AG09309 (cell line): Measurements from ENCODE around the gene ABR.
"Not testable (repeated sequence)": the region's sequence is repeated elsewhere in the genome, so short reads cannot be mapped to it uniquely, and the experiment has no call there.

Experiments
- DNase-seq: peaks from one replicate; pipeline ENCODE4 v3.0.0-alpha.2; 2010; ENCODE audit warnings: low read depth
- H3K4me3 ChIP-seq: 2 replicates; pipeline ENCODE4 v1.5.1; 2011; ENCODE audit warnings: mild to moderate bottlenecking, low read depth, low read length, moderate library complexity; ENCODE audit not compliant: control insufficient read depth
- TF ChIP-seq, protein P1 (sequence below): IDR thresholded peaks from 2 replicates; pipeline ENCODE4 v1.5.1; 2011; ENCODE audit warnings: mild to moderate bottlenecking, low read depth, low read length, inconsistent platforms; ENCODE audit not compliant: insufficient read depth, control insufficient read depth; ENCODE audit errors: missing control alignments

ABR gene

DNA sequence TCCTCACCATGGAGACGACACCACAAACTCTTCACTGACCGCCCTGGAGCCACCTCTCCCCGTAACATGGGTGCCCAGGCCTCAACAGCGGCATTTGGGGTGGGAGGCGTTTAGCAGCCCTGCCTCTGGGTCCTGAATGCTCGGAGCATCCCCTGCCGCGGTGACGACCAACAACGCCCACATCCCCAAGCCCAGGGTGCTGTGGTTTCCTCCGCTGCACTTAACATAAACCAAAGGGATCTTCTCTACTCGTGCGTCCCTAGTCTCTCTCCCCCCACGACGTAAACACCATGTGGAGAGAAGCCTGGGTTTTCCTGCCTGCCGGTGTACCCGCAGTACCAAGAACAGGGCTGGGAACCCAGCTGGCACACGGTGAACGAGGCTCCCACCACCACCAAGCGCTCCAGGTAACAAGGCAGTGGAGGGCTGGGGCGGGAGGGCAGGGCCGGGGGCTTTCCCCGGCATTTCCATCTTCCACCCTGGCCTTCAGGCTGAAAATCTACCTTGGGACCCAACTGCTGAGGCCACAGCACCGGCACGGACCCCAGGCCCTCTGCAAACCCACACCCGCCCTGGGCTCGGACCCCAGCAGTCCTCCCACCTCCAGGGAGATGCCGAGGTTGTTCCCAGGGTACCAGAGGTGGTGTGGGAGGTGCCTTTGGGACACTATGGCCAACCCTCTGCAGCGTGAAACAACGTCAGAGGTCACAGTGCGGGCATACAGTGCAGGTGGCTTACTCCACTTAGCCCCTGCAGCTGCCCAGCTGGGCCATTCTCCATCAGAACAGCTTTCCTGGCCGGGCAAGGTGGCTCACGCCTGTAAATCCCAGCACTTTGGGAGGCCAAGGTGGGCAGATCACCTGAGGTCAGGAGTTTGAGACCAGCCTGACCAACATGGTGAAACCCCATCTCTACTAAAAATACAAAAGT lies 128.5 kb downstream of the ABR start:
- DNase-seq: no peak
- TF ChIP-seq, protein P1, sequence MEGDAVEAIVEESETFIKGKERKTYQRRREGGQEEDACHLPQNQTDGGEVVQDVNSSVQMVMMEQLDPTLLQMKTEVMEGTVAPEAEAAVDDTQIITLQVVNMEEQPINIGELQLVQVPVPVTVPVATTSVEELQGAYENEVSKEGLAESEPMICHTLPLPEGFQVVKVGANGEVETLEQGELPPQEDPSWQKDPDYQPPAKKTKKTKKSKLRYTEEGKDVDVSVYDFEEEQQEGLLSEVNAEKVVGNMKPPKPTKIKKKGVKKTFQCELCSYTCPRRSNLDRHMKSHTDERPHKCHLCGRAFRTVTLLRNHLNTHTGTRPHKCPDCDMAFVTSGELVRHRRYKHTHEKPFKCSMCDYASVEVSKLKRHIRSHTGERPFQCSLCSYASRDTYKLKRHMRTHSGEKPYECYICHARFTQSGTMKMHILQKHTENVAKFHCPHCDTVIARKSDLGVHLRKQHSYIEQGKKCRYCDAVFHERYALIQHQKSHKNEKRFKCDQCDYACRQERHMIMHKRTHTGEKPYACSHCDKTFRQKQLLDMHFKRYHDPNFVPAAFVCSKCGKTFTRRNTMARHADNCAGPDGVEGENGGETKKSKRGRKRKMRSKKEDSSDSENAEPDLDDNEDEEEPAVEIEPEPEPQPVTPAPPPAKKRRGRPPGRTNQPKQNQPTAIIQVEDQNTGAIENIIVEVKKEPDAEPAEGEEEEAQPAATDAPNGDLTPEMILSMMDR: no peak
- no peak overlapping the region for H3K4me3 ChIP-seq

DNA sequence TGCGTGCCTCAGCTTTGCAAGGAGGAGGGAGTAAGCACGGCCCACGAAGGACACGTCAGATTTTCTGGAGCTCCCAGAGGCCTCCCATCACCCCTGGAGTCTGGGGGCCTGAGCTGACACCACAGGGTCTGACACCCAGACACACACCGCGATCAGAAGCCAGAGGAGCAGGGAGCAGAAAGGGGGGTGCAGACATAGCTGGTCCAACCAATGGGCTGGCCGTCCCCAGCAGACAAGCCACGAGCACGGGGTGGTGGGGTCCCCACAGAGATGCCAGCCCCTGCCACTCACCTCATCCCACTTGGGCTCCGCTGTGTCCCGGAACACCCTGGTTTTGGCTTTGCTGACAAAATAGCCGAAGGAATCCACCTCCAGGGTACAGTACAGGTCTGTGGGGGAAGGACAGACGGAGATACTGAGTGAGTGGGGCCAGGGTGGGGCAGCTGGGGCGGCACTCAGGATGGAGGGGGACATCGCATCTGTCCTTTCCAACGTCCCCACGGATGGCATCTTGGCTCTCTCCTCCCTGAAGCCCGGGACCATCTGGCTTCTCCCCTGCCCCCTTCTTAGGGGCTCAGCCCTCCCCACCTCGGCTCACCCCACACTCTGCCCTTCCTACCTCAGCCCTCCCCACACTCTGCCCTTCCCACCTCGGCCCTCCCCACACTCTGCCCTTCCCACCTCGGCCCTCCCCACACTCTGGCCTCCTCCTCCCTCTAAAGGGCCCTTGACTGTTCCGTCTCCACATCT lies 129.4 kb downstream of the ABR start:
- DNase-seq: no peak
- H3K4me3 ChIP-seq: no peak overlapping the region
- TF ChIP-seq, protein P1: no peak

DNA sequence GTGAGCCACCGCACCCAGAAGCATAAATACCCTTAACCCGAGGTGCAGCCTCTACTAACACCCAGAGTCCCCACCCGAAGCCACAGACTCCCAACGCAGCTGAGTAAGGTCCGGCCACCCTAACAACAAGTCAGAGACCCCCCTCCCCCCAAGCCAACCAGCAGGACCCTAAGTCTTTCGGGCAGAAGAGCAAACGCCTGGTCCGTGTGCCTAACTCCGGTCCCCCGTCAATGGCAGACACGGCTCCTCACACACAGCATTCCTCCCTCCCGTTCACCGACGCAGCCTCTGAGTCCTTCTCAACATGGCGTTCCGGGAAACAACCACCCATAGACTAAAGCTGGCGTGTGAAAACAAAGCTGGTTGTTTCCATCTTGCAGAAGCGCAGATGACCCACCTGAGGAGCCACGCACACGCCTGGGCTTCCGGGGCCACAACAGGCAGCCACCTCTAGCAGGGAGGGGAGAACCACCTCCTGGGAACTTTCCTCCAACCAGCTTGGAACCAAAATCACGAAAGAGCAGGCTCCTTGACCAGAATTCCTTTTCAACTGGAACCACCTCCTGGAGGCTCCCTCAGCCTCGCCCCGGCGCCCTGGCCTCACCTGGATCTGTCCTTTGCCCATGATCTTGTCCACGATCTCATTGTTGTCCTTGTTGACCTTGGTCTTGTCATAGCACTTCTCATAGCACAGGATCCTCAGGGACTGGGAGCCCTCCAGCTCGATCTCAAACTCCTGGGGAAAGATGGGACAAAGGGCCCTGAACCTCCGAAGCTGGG lies 130.1 kb downstream of the ABR start:
- DNase-seq: no peak
- TF ChIP-seq, protein P1: no peak
- no peak overlapping the region for H3K4me3 ChIP-seq

DNA sequence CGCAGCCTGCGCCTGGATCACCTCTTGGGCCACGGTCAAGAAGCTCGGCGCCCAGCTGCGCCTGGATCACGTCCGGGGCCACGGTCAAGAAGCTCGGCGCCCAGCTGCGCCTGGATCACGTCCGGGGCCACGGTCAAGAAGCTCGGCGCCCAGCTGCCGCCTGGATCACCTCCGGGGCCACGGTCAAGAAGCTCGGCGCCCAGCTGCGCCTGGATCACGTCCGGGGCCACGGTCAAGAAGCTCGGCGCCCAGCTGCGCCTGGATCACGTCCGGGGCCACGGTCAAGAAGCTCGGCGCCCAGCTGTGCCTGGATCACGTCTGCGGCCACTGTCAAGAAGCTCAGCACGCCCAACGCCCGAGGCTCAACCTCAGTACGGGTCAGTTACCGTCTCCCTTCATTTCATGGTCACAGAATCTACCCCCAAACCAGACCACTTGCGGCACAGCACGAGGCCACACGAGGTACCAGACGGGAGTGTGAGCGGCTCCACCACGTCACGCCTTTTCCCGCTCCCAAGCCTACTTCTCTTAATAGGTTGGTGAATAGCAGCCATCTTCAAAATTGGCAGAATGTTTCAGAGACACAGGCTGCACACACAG lies 131.2 kb downstream of the ABR start:
- not testable (repeated sequence) for H3K4me3 ChIP-seq

DNA sequence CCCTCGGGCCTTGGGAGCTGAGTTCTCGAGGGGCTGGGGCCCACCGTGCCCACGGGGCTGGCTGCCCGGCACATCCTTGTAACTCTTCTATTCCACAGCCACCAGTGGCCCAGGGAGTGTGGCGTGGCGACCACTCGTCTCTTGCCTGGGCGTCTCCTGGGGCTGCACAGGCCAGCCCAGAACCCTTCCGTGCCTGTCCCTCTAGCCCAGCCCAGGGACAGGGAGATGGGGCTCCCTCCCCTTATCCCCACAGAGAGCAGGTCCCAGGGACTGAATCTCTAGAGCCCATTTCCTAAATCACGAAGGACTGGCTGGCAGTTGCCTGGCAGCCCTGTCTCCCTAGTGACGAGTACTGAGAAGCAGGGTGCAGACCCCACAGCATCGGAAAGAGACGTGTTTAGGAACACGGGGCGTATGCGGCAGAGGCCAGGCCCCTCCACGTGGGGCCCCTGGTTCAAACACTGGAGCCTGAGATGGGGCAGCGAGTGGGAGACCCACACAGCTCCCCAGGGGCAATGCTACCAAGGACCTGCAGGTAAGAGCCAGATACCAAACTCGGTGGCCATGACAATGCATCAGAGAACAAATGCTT lies 131.8 kb downstream of the ABR start:
- H3K4me3 ChIP-seq: no peak overlapping the region
- no peak for DNase-seq
- TF ChIP-seq, protein P1: no peak

More for the DNA sequence above, 131.2 kb downstream of the ABR start:
- DNase-seq: not testable (repeated sequence)

DNA sequence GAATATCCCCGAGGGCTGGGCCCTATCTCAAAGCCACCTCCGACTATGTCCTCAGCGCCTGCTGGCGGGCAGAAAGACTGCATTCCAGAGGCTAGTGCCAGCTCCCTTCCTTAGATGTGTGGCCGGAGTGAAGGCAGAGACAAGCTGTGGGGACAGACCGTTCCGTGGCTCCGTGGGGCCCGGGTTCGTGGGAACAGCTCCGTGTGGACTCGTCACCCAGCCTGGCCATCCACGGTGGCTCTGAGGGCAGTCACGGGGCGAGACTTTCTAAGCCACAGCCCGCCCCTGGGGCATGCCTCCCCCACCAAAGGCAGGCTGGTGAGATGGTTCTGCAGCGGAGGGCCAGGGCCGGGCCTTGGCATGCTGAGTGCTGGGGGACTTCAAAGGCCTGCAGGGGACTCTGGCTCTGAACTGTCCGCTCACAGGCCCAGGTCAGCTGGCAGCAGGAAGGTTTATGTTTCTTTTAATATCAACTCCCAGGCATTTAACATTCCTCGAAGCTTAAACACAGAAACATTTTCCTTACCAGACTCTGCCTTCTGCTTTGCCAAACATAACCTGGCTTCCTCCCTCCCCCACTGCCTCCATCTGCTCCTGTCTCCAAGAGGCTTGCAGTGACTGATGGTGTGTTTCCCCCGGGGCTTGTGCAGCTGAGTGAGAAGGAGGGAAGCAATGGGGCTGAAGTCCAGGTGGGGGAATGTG lies 132.5 kb downstream of the ABR start:
- TF ChIP-seq, protein P1: no peak
- no peak overlapping the region for H3K4me3 ChIP-seq
- no peak for DNase-seq
